K562 (cell line): ENCODE measurements around the gene APBA2. TPM values are rescaled to one million over a fixed set of nuclear protein-coding genes. Genes with fewer than 3 reads are reported as not detected.

Experiments used
- ATAC-seq: fragments of 200-7000 bp; cut with Tn5 transposase; 3 replicates; pipeline ENCODE4 v1.9.1; 2020; ENCODE audit warnings: moderate library complexity
- BruUV-seq: library from RNA; stranded (reverse); fragments of 400-500 nt; replicated peaks from 2 replicates; lab custom pipeline; 2021; lab: Mats Ljungman, UMichigan
- CTCF ChIA-PET: fragments of 300-600 bp; formaldehyde crosslinking; extraction: SDS; loops from one replicate; lab custom pipeline; 2021; ENCODE audit warnings: low intra/inter-chr PET ratio; lab: Yijun Ruan, JAX
- POLR2A ChIA-PET: fragments of 300-600, 350-650 bp; sonication (Branson Sonifier 250); formaldehyde crosslinking; extraction: SDS; loops from one replicate; lab custom pipeline; 2021; ENCODE audit warnings: antibody characterized with exemption, inconsistent platforms; lab: Yijun Ruan, JAX
- DNase-seq, 4 experiments: peaks; one replicate each; pipeline versions ENCODE4 v3.0.0 to v3.0.0-alpha.2; 2011 to 2018; ENCODE audit warnings: low spot score in 3 of 4, mixed read lengths in 3 of 4; ENCODE audit errors: extremely low read depth in 1 of 4
- FAIRE-seq: peaks from 2 replicates; lab custom pipeline; 2011; peaks lifted over from hg19 to GRCh38; lab: Jason Lieb, UNC
- H2AFZ ChIP-seq: 2 replicates; pipeline ENCODE4 v1.6.0; 2011; ENCODE audit warnings: low read depth, low read length, control low read depth, inconsistent platforms
- H3K27ac ChIP-seq: fragments of 200-600 bp; 3 replicates; pipeline ENCODE4 v1.8.0; 2011; ENCODE audit warnings: low read depth, mild to moderate bottlenecking, control low read depth, inconsistent platforms, low read length, moderate library complexity, mixed read lengths; ENCODE audit errors: extremely low read depth
- H3K27me3 ChIP-seq, 2 experiments: fragments of 300-600 bp in 1 of 2; 2 replicates in 1 of 2; 3 replicates in 1 of 2; pipeline versions ENCODE4 v1.6.0 to v1.8.0; 2011; ENCODE audit warnings: inconsistent platforms in 2 of 2, low read length in 2 of 2, mild to moderate bottlenecking in 1 of 2, mixed read lengths in 1 of 2, moderate library complexity in 1 of 2; ENCODE audit not compliant: control insufficient read depth in 2 of 2, insufficient read depth in 2 of 2
- H3K36me3 ChIP-seq: fragments of 300-600 bp; 3 replicates; pipeline ENCODE4 v1.8.0; 2011; ENCODE audit warnings: mild to moderate bottlenecking, low read length, inconsistent platforms; ENCODE audit not compliant: control insufficient read depth, insufficient read depth
- H3K4me1 ChIP-seq, 2 experiments: fragments of 200-600 bp in 1 of 2; replicated peaks in 1 of 2; 2 replicates in 1 of 2; 3 replicates in 1 of 2; pipeline versions ENCODE4 v1.5.1 to v1.8.0; 2011; ENCODE audit warnings: inconsistent platforms in 2 of 2, low read length in 2 of 2, mild to moderate bottlenecking in 1 of 2, mixed read lengths in 1 of 2, moderate library complexity in 1 of 2; ENCODE audit not compliant: control insufficient read depth in 2 of 2, insufficient read depth in 2 of 2
- H3K4me2 ChIP-seq: 2 replicates; pipeline ENCODE4 v1.6.1; 2011; ENCODE audit warnings: low read length, control low read depth, inconsistent platforms, mixed read lengths; ENCODE audit not compliant: insufficient read depth
- H3K4me3 ChIP-seq: fragments of 200-600 bp; sonication (generic), shearing (Covaris generic); 2 replicates; pipeline ENCODE4 v1.5.1; 2016; ENCODE audit warnings: control low read depth, inconsistent platforms
- H3K79me2 ChIP-seq: fragments of 200-600 bp; 3 replicates; pipeline ENCODE4 v1.8.0; 2011; ENCODE audit warnings: low read length, inconsistent platforms; ENCODE audit not compliant: control insufficient read depth, insufficient read depth
- H3K9ac ChIP-seq, 2 experiments: 2 replicates each; pipeline versions ENCODE4 v1.6.0 to v1.6.1; 2011; ENCODE audit warnings: low read depth in 2 of 2, low read length in 2 of 2, control low read depth in 1 of 2, inconsistent platforms in 1 of 2, mild to moderate bottlenecking in 1 of 2, mixed read lengths in 1 of 2; ENCODE audit not compliant: insufficient read depth in 1 of 2
- H3K9me1 ChIP-seq: one replicate; pipeline ENCODE4 v1.6.0; 2011; ENCODE audit warnings: inconsistent platforms, mild to moderate bottlenecking, low read length, moderate library complexity; ENCODE audit not compliant: control insufficient read depth, insufficient read depth
- H3K9me3 ChIP-seq: replicated peaks from 2 replicates; pipeline ENCODE4 v1.5.1; 2011; ENCODE audit warnings: low read depth, low read length, inconsistent platforms; ENCODE audit not compliant: control insufficient read depth, insufficient read depth
- H4K20me1 ChIP-seq: replicated peaks from 2 replicates; pipeline ENCODE4 v1.6.1; 2011; ENCODE audit warnings: low read length, inconsistent platforms, mixed read lengths; ENCODE audit not compliant: control insufficient read depth, insufficient read depth
- BCOR ChIP-seq: fragments of 450-650 bp; IDR thresholded peaks from 2 replicates; pipeline ENCODE4 v1.6.1; 2016
- SMARCE1 ChIP-seq: fragments of 450-650 bp; IDR thresholded peaks from 2 replicates; pipeline ENCODE4 v1.7.1; 2016; ENCODE audit warnings: mild to moderate bottlenecking
- SOX6 ChIP-seq: fragments of 450-650 bp; IDR thresholded peaks from 2 replicates; pipeline ENCODE4 v1.6.1; 2014; ENCODE audit warnings: mild to moderate bottlenecking
- USF2 ChIP-seq: sonication (generic); formaldehyde crosslinking; IDR thresholded peaks from 2 replicates; pipeline ENCODE4 v1.5.0; 2020; ENCODE audit warnings: missing genetic modification reagents
- WGBS: fragments of 100-300 bp; shearing (Covaris generic); methylation state at CpG from one replicate; pipeline ENCODE4 v1.1.6; 2016; ENCODE audit warnings: low coverage, mixed read lengths; ENCODE audit not compliant: insufficient coverage; ENCODE audit errors: missing lambda C conversion rate; 5-methylcytosine and 5-hydroxymethylcytosine counted together
- in situ Hi-C: fragments of 300-500 bp; cut with MboI; formaldehyde crosslinking; loops from 4 replicates; pipeline ENCODE4 v1.15.0; 2018; ENCODE audit warnings: inconsistent platforms, mixed read lengths
- intact Hi-C: fragments of 100-400 bp; cut with micrococcal nuclease; formaldehyde crosslinking; loops from 2 replicates; pipeline ENCODE4 v1.14.2; 2022
- polyA plus RNA-seq, 8 experiments: library from polyadenylated mRNA; depleted of rRNA in 4 of 8; stranded (reverse) in 5 of 8; unstranded in 3 of 8; fragments of >200 nt; fragmentation: Nextera tagmentation in 2 of 8; fragmentation: Illumina TruSeq in 1 of 8; extraction: Ambion mirVana in 2 of 8; extraction: Trizol in 1 of 8; gene quantifications; 2 replicates each; pipeline versions ENCODE4 v1.2.1 to v1.2.3, GENCODE V29; 2011 to 2014; ENCODE audit warnings: inconsistent platforms in 1 of 8, missing spikeins in 1 of 8
- total RNA-seq, 7 experiments: library from RNA; depleted of rRNA in 6 of 7; stranded (reverse); fragments of >200 nt in 6 of 7; fragmentation: Illumina TruSeq in 2 of 7; extraction: Trizol in 2 of 7; gene quantifications; 2 replicates each; pipeline versions ENCODE4 v1.2.1 to v1.2.3, GENCODE V29; 2011 to 2021; ENCODE audit warnings: low replicate concordance in 1 of 7

APBA2 gene
- total and polyA plus RNA-seq, 9 of the 15 experiments (the other 6 are each of a cell fraction or from before 2014, with no cell fraction given): 0.24 to 40.9 (median 25.2) TPM

- TF ChIP-seq SMARCE1 (no peak), BCOR (no peak)
These were observed 249.0 kb downstream of the APBA2 start (continued) for GRCh38 chr15:29134641-29135308.

GRCh38 chr15:29135309-29135657 lies 249.5 kb downstream of the APBA2 start:
- ChIA-PET POLR2A (no interaction called here), CTCF (interaction anchor here (0.7 kb wide), 1 partner anchor 17 kb away, joined by 3 read pairs; no protein-coding TSS in a partner anchor)
- intact Hi-C loops (no loop called here), in situ Hi-C loops (no loop called here)
- no peak overlapping the region for H2AFZ ChIP-seq
- no peaks in the 10 kb centered on the region for H3K9me3 ChIP-seq
- H3K4me2 ChIP-seq: no peak overlapping the region
- no peak overlapping the region for H3K4me3 ChIP-seq
- no peak overlapping the region for H3K9ac ChIP-seq
- no peaks in the 10 kb centered on the region for H3K79me2 ChIP-seq
- 0 out of 2 replicates have a peak, but pooled peaks cover 18% of the 10 kb centered on the region for H4K20me1 ChIP-seq
- DNase-seq (no peak), ATAC-seq (no peak), FAIRE-seq (no peak)
- H3K36me3 ChIP-seq: no peaks in the 10 kb centered on the region
- H3K9me1 ChIP-seq: no peaks in the 10 kb centered on the region
- peak; percentile 21; the same call in 1 of the 2 replicates for TF ChIP-seq USF2 (CRISPR knock-in tag)
- TF ChIP-seq SOX6: no peak
- peaks cover 0 to 20% of the 10 kb centered on the region in 2 experiments; a peak in 2 of 5 replicates for H3K4me1 ChIP-seq
- H3K27ac ChIP-seq: no peak overlapping the region
- 0% methylated on average over 5 of the region's 6 CpGs for WGBS
- no TSS peak for BruUV-seq
- peaks cover 55 to 69% of the 10 kb centered on the region in 2 experiments for H3K27me3 ChIP-seq
